RCC 7860 (cell line): ENCODE results near the gene BRD3.

ENCODE experiments used
- DNase-seq: peaks from one replicate; pipeline ENCODE4 v3.0.0-alpha.2; 2015; ENCODE audit warnings: low spot score
- FAIRE-seq: peaks from 2 replicates; lab custom pipeline; 2012; peaks lifted over from hg19 to GRCh38; lab: Jason Lieb, UNC

BRD3 gene

GRCh38 chr9:134066913-134067851 is 644 bp downstream of the BRD3 start:
- FAIRE-seq = no peak
- DNase-seq = no peak

DNA sequence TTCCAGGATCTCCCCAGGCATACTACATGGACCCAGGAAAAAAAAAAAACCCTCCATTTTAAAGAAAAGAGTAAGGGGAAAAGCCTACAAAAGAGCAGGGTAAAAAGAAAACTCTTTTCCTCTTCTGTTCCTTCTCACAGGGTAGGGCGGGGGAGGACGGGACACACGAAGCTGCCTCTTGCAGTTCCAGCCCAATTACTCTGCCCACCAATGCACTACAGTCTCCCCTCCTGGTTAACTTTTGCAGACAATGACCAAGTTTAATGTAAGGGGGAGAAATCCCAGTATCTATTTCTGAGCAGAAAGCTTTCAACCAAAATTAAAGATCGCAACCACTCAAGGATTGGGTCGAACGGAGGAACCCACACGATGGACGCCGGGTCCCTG is 1.3 kb downstream of the BRD3 start:
- FAIRE-seq = no peak
- DNase-seq = no peak

- DNase-seq = no peak
- no peak for FAIRE-seq
Observed at GRCh38 chr9:134065612-134066419, 2.0 kb downstream of the BRD3 start.

- FAIRE-seq (no peak), DNase-seq (no peak)
Observed at GRCh38 chr9:134064711-134065110, 3.1 kb downstream of the BRD3 start.

- FAIRE-seq (no peak), DNase-seq (no peak)
Observed at GRCh38 chr9:134063571-134064450, 4.0 kb downstream of the BRD3 start.

DNA sequence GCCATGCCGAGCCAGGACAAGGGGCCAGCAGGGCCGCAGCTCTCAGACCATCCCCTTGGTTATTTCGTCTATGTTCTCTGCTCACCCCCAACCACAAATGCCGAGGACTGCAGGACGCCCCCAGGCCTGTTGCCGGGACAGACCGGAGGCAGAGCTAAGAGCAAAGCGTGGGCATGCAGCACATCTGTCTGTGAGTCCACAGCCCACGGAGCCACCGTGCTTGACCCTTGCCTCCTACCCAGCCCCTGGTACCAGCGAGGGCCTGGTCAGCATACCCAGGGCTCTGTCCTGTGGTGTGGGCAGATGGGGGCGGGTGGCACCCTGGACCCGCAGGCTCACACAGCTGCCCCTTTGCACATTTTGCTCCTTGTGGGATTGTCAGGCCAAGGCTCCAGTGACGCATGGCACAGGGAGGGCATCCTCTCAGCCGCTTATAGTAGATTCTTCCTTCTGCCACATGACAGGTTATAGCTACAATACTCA is 4.7 kb downstream of the BRD3 start:
- no peak for DNase-seq
- FAIRE-seq = no peak

- DNase-seq (no peak), FAIRE-seq (no peak)
Observed at GRCh38 chr9:134062461-134063087, 5.3 kb downstream of the BRD3 start.

GRCh38 chr9:134061688-134062371 is 6.0 kb downstream of the BRD3 start:
- DNase-seq (no peak), FAIRE-seq (no peak)

GRCh38 chr9:134061019-134061687 is 6.7 kb downstream of the BRD3 start:
- no peak for FAIRE-seq

DNA sequence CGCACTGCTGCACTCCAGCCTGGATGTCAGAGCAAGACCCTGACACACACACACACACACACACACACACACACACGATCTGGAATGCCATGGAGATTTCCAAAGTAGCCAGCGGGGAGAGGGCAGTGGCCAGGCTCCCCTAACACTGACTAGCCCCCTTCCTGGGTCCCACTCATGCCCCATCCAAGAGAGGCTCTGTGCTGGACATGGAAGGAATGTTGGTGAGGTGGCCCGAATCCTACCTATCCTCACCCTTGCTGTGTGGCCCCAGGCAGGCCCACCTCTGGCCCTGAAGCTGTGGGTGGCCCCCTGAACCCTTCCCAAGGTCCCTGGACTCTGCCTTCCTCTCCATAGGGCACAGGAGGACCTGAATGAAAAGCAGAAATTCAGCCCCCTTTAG is 7.3 kb downstream of the BRD3 start:
- FAIRE-seq = no peak
- no peak for DNase-seq

More at GRCh38 chr9:134061019-134061687, 6.7 kb downstream of the BRD3 start:
- DNase-seq = no peak

DNA sequence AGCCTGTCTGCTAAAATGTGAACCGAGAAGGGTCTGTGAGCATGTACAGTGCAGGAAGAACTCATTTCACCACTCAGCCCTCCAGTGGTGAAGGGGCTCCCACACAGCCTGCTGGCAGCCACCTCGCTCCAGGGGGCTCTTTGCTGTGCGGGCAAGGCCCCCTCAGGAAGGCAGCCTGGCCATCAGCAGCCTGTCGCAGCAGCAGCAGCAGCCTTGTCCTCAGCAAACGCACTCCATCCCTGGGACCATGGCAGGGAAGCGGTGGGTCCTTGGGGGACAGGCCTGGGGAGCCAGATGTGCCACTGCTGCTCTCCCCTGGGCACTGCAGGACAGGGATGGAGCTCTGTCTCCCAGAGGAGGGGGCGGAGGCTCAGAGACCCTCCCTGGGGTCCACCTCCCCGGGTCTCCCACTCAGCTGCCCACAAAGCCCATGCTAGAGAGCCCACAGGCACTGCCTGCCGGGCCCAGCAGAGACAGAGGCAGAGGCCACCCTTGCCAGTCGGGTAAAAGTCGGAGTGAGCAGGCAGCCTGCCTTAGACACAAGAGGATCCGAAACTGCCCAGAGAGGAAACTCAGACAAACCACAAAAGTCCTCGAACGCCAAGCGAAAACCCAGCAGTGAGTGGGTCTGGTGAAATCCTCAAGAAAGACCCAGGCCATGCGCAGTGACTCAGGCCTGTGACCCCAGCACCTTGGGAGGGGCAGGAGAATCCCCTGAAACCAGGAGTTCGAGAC is 8.0 kb downstream of the BRD3 start:
- DNase-seq = no peak
- FAIRE-seq = no peak

GRCh38 chr9:134059188-134059641 is 8.6 kb downstream of the BRD3 start:
- DNase-seq (no peak), FAIRE-seq (no peak)

GRCh38 chr9:134058716-134059115 is 9.1 kb downstream of the BRD3 start:
- DNase-seq = no peak
- no peak for FAIRE-seq

DNA sequence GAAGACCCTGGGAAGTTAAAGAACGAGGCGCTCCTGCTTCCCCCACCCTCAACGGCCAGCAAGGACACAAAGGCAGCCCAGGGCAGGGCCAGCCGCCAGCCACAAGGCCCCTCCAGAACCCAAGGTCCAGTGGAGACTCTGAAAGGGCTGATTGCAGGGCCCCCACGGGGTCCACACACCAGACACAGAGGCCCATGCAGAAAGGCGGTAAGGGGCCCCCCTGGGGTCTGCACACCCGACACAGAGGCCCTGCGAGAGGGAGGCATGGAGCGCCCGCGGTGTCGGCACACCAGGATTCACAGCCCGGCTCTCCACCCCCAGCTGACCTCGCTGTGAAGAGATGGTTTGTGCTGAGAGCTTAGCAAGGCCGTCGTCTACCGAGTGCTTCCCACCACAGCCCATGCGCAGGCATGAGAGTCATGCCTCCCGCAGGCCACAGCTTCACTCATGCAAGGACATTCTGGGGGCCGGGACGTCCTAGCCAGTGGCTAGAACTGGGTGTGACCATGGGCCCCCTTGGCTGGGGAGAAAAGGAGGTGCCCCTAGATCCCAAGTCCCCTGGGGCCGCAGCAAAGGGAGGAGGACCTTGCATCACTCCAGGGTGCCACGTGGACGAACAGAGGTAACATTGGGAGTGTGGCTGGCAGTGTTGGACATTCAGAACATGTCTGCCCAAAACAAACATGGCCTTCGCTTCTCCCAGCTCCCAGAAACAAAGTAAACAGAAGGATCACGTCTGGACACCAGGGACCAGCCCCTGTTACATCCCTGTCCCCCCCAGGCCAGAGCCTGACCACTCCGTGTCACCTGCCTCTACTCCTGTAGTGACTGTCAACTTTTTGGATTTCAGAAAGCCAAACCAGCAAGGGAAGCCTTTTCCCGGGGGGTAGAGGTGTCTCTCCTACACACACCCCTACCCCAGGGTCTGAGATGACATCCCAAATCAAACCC is 9.8 kb downstream of the BRD3 start:
- FAIRE-seq (no peak), DNase-seq (no peak)

GRCh38 chr9:134057307-134057657 is 10.5 kb downstream of the BRD3 start:
- DNase-seq (no peak), FAIRE-seq (no peak)

- no peak for DNase-seq
- FAIRE-seq = no peak
Observed at GRCh38 chr9:134056483-134057306, 11.1 kb downstream of the BRD3 start.
